GM21737 (cell line): ENCODE results near the gene SYTL3.
"Not testable (repeated sequence)": the region's sequence is repeated elsewhere in the genome, so short reads cannot be mapped to it uniquely, and the experiment has no call there.

ENCODE experiments used
- ATAC-seq: cut with Tn5 transposase; IDR thresholded peaks from one replicate; pipeline ENCODE4 v1.9.1; 2021; ENCODE audit warnings: mild to moderate bottlenecking, moderate library complexity; ENCODE audit not compliant: unreplicated experiment

The SYTL3 gene

DNA sequence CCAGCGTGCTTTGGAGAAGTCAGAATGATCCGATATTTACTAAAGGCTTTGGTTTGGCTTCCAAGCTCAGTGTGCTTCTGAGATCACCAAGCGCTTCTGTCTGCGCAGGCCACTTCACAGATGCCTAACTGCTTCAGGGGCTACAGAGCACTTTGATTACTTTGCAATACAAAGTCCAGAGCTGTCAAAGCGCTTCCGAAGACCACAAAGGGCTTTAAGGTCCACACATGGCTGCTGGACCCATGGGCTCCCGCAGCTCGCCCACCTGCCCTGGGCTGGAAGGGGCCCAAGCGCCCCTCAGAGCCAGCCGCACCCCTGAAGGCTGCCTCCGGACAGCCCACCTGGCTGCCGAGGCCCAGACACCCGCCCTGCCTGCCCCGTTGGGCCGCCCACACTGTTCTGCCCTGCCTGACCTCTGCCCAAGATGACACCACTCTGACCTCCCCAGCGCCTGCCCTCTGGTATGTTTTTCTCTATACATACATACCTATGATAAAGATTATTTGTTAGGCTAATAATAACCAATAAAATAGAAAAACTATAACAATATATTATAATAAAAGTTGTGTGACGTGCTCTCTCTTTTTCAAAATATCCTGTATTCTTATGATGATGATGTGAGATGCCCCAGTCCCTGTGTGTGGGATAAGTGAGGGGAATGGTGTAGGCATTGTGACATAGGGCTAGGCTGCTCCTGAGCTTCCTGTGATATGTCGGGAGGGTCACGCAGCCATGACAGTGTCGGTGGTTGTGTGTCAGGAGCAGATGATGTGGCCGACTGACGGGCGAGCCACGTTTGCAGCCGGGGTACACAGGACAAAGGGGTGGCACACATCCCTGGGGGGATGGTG lies 27.9 kb upstream of the SYTL3 start:
- no peak for ATAC-seq

DNA sequence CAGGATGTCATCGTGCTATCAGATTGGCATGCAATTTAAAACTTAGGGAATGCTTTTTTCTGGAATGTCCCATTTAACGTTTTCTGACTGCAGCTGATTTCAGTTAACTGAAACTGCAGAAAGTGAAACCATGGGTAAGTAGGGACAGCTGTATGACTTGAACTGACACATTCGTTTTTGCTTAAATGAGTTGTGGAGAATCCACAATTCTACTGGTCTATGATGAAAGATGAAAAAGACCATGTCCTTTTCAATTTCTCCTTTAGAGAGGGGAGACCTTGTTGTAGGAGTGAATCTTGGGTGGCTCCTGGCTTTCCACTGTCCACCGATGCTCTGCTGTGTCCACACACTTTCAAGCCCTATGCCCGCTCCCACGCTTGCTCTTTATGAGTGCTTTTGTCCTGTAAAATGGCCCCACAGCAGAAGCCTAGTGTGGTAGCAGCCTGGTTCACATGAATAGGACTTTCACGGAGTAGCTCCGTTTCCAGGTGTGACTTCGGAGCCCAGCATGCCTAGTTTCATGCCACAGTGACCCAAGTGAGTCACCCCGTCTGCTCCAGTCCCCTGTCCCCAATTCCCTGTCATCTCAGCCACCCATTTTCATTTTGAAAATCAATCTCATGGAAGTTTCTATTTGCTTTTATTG lies 27.2 kb upstream of the SYTL3 start:
- no peak for ATAC-seq

DNA sequence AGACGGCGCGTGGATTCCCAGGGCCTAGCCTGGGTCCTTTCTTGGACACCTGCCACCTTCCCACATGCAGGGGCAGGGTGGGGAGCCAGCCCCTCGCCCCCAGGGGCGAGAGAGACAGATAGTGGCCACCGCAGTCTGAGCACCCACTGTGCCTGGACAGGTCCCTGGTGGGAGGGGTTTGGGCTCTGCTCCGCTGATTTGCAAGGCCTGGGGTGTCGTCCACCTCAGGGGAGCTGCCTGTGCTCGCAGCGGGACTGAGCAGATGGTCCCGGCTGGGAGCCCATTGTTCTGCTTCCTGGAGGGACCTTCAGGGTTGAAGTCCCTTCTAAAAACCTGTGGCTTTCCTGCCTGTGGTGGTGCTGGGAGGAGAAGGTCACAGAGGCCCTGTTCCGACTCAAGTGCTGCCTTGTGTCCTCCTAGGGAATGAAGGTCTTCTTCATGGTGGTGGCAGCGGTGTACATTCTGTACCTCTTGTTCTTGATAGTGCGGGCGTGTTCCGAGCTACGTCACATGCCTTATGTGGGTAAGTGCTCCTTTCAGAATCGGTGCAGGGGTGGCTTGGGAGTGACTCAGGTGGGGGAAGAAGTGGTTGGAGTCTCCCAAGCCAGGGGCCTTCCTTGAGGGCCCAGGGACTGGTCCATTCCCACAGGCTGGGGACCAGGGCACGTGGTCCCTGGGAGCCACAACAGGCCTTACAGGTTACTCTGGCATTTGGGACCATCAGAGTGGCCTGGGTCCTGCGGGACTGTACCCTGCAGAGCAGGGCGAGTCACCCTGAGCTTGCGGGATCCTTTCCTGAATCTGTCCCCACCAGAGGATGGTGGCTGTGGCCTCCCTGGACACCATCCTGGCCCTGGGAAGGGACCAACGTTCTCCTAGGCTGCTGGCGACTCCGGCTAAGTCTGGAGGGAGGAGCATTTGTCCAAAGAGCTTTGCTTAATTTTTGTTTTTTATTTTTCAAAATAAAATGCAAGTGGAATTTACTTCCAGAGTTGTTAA lies 24.9 kb upstream of the SYTL3 start:
- ATAC-seq, result no peak

DNA sequence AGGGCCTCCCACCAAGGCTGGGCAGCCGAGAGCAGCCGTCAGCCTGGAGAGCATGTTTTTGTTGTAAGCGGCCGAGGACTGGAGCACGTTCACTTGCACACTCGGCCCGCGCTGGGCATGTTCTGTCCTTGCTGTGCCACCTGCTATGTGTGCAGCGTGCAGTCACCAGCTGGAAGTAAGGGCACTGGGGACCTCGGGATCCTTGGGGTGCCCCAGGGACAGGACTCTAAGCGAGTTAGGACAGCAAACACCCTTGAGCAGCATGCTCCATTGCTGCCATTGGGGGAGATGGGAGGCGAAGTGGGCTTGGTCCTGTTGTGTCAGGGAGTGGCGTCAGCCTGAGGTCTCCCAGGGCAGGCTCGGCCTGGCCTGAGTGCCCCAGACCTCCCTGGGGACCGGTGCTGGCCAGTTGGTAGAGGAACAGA lies 24.0 kb upstream of the SYTL3 start:
- ATAC-seq, result no peak

DNA sequence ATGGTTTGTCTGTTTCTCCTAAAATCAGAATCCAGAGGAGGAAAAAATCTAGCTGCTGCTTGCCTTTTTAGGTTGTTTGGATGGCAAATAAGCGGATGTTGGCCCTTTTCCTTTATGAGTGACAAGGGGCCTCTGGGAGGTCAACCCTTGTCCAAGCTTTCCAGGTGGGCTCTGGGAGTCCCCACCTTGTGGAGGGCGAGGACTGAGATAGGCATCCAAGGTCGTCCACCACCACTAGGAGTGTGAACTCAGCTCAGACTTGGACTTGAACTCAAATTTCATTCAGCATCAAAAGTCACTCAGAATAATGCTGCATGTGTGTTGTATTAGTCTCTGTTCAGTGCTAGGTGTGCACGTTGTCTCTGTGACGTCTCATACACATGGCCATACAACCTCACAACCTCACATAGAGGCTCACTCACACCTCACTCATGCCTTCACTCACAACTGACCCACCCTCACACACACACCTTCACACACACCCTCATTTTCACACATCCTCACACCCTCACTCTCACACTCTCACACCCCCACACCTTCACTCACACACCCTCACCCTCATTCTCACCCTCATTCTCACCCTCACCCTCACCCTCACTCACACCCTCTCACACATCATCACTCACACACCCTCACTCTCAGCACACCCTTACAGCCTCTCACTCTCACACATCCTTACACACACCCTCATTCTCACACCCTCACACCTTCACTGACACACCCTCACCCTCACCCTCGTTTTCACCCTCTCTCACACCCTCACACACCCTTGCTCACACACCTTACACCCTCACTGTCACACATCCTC lies 23.3 kb upstream of the SYTL3 start:
- no peak for ATAC-seq

DNA sequence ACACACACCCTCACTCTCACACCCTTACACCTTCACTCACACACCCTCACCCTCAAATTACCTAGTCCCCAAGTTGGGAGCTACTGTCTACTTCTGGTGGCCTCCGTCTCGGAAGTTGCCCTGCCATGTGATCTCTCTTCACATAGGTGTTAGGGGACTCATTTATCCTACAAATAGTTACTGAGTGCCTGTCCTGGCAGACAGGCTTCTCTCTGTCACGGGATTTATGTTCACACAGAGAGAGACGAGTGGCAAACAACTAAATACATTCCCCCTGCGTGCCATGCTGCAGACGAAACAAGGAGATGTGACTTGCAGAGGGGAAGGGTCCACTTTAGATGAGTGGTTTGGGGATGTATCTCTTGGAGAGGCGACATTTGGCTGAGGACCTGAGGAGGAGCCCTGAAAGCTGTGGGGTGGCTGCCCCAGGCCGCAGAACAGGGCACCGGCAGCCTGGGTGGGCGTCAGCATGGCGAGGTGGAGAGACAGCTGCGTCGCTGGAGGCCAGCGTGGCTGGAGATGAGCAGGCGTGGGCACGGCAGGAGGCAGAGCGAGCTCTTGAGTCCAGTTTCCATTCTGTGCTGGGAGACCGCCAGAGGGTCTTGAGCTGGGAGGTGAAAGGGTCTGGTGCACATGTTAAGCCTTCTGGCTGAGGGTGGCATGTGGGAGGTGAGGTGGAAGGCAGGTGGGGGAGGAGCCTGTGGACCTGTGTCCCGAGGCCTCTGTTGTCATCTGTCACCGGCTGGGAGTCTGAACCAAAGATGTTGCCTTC lies 22.5 kb upstream of the SYTL3 start:
- ATAC-seq, result no peak

DNA sequence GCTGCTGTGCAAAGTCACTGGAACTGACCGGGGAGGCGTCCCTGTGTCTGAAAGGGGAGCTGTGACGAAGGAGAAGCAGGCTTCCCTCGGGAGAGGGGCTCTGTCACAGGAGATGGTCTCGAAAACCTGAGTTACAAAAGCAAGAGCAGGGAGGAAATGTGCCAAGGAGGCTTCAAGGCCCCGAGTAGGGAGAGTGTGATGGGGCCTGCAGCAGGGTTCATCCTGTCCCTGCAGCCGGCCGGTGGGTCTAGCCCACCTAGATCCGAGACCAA lies 22.0 kb upstream of the SYTL3 start:
- no peak for ATAC-seq

DNA sequence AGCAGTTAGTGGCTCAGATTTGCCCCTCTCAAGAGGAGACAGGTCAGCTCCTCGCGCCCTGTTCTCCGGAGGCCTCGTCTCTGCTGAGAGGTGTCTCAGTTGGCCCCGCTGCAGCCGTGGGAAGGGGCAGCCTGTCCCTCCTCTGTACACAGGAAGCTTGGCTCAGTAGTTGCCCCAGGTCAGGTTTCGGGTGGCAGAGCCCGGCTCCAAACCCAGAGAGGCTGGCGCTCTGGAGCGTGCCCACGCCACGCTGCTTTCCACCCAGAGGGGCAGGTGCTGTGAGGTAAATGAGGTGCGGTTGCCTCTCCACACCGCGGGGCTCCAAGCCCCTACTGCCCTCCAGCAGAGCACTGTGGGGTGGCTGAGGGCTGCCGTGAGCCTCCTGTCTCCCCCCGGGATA lies 21.3 kb upstream of the SYTL3 start:
- no peak for ATAC-seq

DNA sequence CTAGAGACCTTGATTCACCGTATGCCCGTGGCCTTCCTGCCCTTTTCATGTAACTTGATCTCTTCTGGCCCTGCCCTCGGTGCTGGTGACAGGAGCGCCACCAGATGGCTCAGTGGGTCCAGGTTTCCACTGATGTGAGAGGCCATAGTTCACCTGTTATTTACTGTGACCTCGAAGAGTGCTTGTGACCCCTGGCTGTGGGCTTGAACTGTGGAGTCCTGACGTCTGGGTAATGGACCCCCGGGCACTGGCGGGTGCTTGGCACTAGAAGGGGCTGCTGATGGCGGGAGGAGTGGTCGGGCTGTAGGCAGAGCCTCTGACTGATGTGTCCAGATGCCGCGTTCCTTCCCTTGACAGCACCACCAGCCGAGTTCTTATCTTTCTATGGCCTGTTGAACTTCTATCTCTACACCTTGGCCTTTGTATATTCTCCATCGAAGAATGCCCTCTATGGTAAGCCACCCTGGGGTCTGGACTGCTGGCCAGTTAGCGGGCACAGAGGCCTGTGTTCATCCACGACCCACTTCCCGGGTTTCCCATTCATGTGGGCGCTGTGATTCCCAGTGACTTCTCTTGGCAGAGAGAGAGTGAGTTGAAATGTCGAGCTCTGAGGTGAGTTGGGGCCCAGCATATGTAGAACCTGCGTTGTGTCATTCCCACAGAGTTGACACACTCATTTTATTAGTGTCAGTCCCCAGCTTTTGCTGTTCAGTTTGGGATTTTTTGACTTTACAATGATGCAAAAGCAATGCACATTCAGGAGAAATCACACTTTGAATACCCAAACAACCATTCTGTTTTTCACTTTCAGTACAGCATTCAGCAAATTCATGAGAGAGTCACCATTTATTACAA lies 20.3 kb upstream of the SYTL3 start:
- no peak for ATAC-seq

DNA sequence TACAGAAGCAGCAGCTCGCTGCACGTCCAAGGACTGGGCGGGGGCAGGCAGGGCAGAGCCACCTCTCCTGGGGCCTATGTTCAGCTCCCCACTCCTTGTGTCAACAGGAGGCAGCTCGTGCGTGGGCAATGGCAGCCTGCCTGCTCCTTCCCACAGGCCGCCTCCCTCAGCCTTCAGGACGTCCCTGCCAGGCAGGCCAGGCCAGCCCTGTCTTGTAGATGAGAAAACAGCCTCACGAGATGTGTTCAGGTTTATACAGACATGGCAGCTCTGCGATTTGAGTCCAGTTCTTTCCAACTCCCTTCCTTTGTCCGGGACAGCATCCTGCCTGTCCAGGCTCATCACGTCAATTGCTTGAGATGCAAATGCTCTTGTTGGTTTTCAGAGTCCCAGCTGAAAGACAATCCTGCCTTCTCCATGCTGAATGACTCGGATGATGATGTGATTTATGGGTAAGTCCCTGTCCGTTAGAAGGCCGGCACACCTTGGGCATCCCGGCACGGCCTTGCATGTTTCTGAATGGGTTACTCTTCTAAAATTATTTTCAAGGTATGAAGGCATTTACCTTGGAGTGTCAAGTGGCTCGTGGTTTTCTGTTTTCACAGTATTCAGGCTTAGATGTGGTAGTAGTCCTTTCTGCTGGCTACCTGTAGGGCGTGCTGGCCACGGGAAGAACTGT lies 18.8 kb upstream of the SYTL3 start:
- no peak for ATAC-seq

DNA sequence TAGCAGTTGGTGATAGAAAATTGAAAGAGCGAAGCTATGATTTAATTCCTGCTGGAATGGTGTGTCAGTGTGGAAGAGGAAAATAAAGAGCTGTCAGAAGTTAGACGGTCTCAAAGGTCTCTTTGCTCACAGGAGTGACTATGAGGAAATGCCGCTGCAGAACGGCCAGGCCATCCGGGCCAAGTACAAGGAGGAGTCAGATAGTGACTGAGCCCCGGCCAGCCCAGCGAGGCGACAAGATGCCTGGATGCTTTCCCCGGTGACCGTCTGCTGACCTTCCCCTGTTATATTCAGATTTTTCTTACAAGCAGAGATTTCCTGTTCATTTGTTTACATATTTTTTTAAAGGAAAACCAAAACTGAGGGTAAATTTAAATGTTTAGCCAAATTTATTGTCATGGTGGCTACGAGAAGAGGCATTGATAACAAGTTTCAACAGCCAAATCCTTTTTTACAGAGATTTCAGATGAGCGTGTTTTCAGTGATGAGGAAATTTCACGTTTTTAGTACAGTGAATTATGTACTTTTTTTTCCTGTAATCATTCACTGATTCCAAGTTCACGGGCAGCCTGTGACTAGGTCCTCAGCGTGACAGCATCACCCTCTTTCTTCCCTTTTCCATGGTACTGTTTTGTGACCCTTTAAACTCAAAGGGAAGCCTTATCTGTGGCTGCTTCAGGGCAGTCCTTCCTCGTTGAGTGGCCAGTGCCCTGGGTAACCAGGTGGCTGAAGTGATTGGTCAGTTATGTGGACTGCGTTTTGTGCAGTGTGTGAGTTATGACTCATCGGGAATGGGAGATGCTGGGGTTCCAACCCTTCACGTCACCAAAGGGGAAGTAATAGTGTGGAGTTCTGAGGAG lies 17.9 kb upstream of the SYTL3 start:
- no peak for ATAC-seq

DNA sequence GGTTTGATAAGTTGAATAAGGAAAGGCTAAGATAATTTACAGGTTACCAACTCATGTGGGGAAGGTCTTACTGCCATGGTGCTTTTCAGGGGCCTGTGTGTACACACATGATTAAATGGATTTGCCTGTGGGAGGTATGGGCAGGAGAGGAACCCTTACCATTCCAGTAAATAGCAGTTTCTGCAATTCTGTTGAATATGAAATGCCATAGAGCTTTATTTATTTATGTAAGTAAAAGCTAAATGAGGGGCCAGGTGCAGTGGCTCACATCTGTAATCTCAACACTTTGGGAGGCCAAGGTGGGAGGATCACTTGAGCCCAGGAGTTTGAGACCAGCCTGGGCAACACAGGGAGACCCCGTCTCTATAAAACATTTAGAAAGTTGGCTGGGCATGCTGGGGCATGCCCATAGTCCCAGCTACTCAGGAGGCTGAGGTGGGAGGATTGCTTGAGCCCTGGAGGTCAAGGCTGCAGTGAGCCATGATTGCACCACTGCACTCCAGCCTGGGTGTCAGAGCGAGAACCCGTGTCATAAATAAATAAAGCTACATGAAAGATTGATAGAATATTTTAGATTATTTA lies 17.2 kb upstream of the SYTL3 start:
- ATAC-seq, result not testable (repeated sequence)

DNA sequence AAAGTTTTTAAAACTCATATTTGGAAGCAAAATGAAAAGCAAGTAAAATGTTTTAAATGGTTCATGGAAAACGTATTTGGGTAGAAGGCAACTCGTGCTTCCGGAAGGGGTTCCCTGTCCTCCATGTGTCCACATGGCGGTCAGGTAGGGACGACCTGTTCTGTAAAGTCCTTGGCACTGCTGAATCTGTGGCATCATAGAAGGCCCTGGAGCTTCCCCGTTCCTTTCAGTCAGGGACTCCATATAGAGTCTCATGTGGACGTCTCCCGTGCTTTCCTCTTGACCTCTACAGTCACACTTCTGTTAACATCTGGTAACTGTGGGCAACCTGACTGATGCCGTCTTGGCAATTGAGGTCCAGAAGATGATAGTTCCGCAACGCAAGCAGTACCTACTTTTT lies 16.7 kb upstream of the SYTL3 start:
- ATAC-seq, result no peak

DNA sequence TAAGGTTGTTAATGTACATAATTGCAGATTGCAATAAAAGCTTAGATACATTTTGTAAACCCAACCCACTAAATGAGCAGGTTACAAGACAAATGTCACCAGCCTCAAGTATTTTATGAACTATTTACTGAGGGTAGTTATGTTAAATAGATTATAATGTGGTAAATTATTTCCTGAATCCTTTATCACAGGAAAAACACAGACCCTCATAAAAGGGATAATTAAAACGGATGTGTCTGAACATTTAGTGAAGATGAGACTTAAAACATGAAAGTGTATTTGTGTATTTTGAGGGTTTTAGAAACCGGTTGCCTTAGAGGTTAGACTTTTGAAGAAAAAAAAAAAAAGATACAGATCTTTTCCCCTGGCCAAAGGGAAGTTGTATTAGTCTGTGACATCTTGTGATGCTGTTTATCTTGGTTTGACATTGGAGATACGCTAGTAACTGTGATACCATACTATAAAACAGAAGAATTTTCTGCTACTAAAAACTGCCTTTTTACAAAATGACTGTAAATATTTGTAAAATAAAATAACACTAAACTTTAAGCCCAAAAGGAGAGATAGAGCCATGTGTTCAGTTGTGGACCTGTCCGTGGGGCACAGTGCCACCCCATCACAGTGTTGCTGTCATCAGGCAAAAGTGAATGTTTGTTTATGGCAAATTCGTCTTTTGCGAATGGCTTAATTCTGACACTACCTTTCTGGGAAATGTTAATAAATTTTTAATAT lies 15.0 kb upstream of the SYTL3 start:
- ATAC-seq, result no peak

DNA sequence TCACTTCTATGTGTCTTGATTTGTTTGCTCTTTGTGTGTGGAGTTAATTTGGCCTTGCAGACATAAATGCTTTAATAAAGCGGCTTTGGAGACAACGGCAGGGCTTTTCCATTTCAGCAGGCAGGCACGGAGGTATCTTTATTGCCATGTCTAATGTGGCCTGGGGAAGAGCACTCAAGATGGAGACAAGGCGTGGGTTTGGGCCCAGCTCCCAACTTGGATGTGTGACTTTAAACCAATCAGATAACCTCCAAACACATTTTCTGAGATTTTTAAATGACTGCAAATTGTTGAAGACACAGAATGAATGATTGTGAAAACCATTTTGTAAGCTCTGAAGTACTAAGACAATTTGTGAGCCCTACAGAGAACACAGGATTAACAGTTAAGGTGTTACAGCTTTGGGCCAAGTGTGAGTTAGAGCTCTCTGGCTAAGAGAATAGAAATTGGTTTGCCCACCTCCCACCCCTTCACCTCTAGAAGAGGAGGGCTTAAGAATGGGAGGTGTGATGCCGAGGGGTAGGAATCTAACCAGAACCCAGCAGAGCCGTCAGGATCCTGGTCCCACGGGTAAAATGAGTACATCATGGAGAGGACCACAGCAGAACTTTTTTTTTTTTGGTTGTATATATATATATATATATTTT lies 14.3 kb upstream of the SYTL3 start:
- ATAC-seq, result no peak

DNA sequence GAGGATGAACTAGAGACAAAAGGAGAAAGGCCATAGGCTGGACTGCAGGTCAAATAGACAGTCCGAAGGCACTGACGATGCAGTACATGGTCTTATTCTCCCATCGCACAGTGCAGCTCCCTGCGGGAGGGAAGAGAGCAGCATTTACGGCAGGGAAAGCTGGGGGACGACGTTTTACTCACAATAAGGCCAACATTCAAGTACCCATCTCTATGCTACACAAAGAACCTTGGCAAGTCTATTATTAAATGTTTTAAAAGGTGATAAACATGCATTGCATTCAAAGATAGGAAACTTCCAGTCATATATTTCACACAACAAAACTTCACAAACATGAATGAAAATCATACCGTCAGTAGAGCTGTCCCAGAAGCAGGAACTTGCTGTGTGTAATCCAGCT lies 13.1 kb upstream of the SYTL3 start:
- no peak for ATAC-seq
